B cell (primary cell): ENCODE results near the gene GNA12. TPM values are rescaled to one million over a fixed set of nuclear protein-coding genes. Genes with fewer than 3 reads are reported as not detected.

Experiments
- ATAC-seq: fragments of 200-7000 bp; cut with Tn5 transposase; one replicate; pipeline ENCODE4 v1.10.0; 2021; ENCODE audit warnings: low read depth, mild to moderate bottlenecking, moderate number of reproducible peaks, moderate library complexity
- CTCF ChIA-PET: fragments of 350-600 bp; sonication (Branson Sonifier 250); formaldehyde crosslinking; loops from one replicate; lab custom pipeline; 2021; ENCODE audit warnings: antibody characterized with exemption, inconsistent platforms; lab: Charles Lee
- POLR2A ChIA-PET: fragments of 350-600 bp; sonication (Branson Sonifier 250); formaldehyde crosslinking; loops from one replicate; lab custom pipeline; 2021; ENCODE audit warnings: antibody characterized with exemption; lab: Charles Lee
- DNase-seq: peaks from one replicate; pipeline ENCODE4 v3.0.0; 2013
- H2AFZ ChIP-seq: 2 replicates; pipeline ENCODE4 v1.6.1; 2012; ENCODE audit warnings: mild to moderate bottlenecking, low read depth, low read length; ENCODE audit not compliant: insufficient read depth, poor library complexity, severe bottlenecking
- H3K27ac ChIP-seq, 2 donors: 1 replicate in 1 of 2; 2 replicates in 1 of 2; pipeline ENCODE4 v1.5.1; 2012 to 2013; ENCODE audit warnings: low read length in 2 of 2, mild to moderate bottlenecking in 2 of 2, moderate library complexity in 1 of 2
- H3K27me3 ChIP-seq, 4 experiments: fragments of 200-600 bp in 1 of 4; sonication (generic) in 1 of 4; replicated peaks in 1 of 4; 1 replicate in 2 of 4; 2 replicates in 2 of 4; pipeline versions ENCODE4 v1.6.1 to v1.7.0; 2013 to 2016; ENCODE audit warnings: low read length in 3 of 4, mild to moderate bottlenecking in 2 of 4, mixed read lengths in 1 of 4, moderate library complexity in 1 of 4; ENCODE audit not compliant: insufficient read depth in 4 of 4, control insufficient read depth in 3 of 4; ENCODE audit errors: control extremely low read depth in 1 of 4
- H3K36me3 ChIP-seq, 2 experiments: replicated peaks in 1 of 2; 1 replicate in 1 of 2; 2 replicates in 1 of 2; pipeline versions ENCODE4 v1.6.1 to v1.7.1; 2013; ENCODE audit warnings: low read length in 1 of 2; ENCODE audit not compliant: insufficient read depth in 2 of 2, control insufficient read depth in 1 of 2; ENCODE audit errors: control extremely low read depth in 1 of 2, extremely low read depth in 1 of 2
- H3K4me1 ChIP-seq, 2 donors: fragments of 200-600 bp in 1 of 2; sonication (generic) in 1 of 2; 1 replicate in 1 of 2; 2 replicates in 1 of 2; pipeline versions ENCODE4 v1.5.1 to v1.6.1; 2013 to 2017; ENCODE audit warnings: low read length in 2 of 2; ENCODE audit not compliant: control insufficient read depth in 2 of 2, insufficient read depth in 2 of 2
- H3K4me2 ChIP-seq: replicated peaks from 2 replicates; pipeline ENCODE3; 2012; ENCODE audit warnings: mild to moderate bottlenecking, low read depth, low read length; ENCODE audit not compliant: poor library complexity, severe bottlenecking
- H3K4me3 ChIP-seq, 5 experiments: fragments of 200-600 bp in 1 of 5; sonication (generic) in 1 of 5; 1 replicate in 3 of 5; 2 replicates in 2 of 5; pipeline versions ENCODE4 v1.5.1 to v1.7.0; 2011 to 2016; ENCODE audit warnings: low read length in 4 of 5, mild to moderate bottlenecking in 4 of 5, low read depth in 2 of 5, control low read depth in 1 of 5, moderate library complexity in 1 of 5; ENCODE audit not compliant: insufficient read depth in 1 of 5; ENCODE audit errors: control extremely low read depth in 1 of 5, extremely low read depth in 1 of 5
- H3K79me2 ChIP-seq: fragments of 200-600 bp; sonication (generic); one replicate; pipeline ENCODE4 v1.6.0; 2016; ENCODE audit warnings: low read length; ENCODE audit not compliant: control insufficient read depth, insufficient read depth
- H3K9ac ChIP-seq: fragments of 200-600 bp; sonication (generic); 2 replicates; pipeline ENCODE4 v1.6.1; 2017; ENCODE audit warnings: mild to moderate bottlenecking, low read length, moderate library complexity
- H3K9me3 ChIP-seq, 3 donors: one replicate each; pipeline versions ENCODE4 v1.6.1 to v1.7.1; 2013; ENCODE audit warnings: low read length in 2 of 3; ENCODE audit not compliant: control insufficient read depth in 2 of 3, insufficient read depth in 1 of 3; ENCODE audit errors: control extremely low read depth in 1 of 3
- H4K20me1 ChIP-seq: 2 replicates; pipeline ENCODE4 v1.6.0; 2012; ENCODE audit warnings: mild to moderate bottlenecking, low read length; ENCODE audit not compliant: insufficient read depth, control insufficient read depth, poor library complexity, severe bottlenecking
- H3K27ac Mint-ChIP-seq: one replicate; pipeline ENCODE4 v1.8.0; 2021; ENCODE audit warnings: mixed read lengths
- H3K27me3 Mint-ChIP-seq: one replicate; pipeline ENCODE4 v1.8.0; 2021; ENCODE audit warnings: mixed read lengths
- H3K4me1 Mint-ChIP-seq: one replicate; pipeline ENCODE4 v1.8.0; 2021; ENCODE audit warnings: mixed read lengths
- H3K4me3 Mint-ChIP-seq: one replicate; pipeline ENCODE4 v1.8.0; 2021; ENCODE audit warnings: mixed read lengths
- H3K9me3 Mint-ChIP-seq: one replicate; pipeline ENCODE4 v1.8.0; 2022; ENCODE audit warnings: mixed read lengths; ENCODE audit not compliant: insufficient read depth
- EZH2 ChIP-seq: IDR thresholded peaks from 2 replicates; pipeline ENCODE4 v1.6.1; 2012; ENCODE audit warnings: borderline replicate concordance, low read depth, mild to moderate bottlenecking, moderate library complexity, low read length; ENCODE audit not compliant: insufficient read depth, poor library complexity, severe bottlenecking
- WGBS: methylation state at CpG from one replicate; pipeline ENCODE4 v1.1.5; 2013; ENCODE audit warnings: missing lambda C conversion rate; ENCODE audit not compliant: insufficient coverage; 5-methylcytosine and 5-hydroxymethylcytosine counted together
- intact Hi-C: fragments of 100-400 bp; cut with micrococcal nuclease; formaldehyde crosslinking; loops from one replicate; pipeline ENCODE4 v1.10.0; 2022
- polyA plus RNA-seq: library from polyadenylated mRNA; depleted of rRNA; stranded (reverse); fragments of >200 nt; gene quantifications from 2 replicates; pipeline ENCODE4 v1.2.3, GENCODE V29; 2012
- total RNA-seq, 2 donors: library from RNA; stranded (reverse); fragments of 120-200 nt in 1 of 2; gene quantifications; 1 replicate in 1 of 2; 2 replicates in 1 of 2; pipeline versions ENCODE4 v1.2.3 to v1.2.4, GENCODE V29; 2013 to 2022
- TF ChIP-seq, protein P1 (sequence below): fragments of 200-600 bp; IDR thresholded peaks from one replicate; pipeline ENCODE4 v1.8.0; 2022; ENCODE audit warnings: antibody characterized with exemption, mild to moderate bottlenecking

GNA12 gene
- total and polyA plus RNA-seq, 2 donors (not counting 1 experiment from before 2014, with no cell fraction given), result 34.6 to 110 TPM

DNA sequence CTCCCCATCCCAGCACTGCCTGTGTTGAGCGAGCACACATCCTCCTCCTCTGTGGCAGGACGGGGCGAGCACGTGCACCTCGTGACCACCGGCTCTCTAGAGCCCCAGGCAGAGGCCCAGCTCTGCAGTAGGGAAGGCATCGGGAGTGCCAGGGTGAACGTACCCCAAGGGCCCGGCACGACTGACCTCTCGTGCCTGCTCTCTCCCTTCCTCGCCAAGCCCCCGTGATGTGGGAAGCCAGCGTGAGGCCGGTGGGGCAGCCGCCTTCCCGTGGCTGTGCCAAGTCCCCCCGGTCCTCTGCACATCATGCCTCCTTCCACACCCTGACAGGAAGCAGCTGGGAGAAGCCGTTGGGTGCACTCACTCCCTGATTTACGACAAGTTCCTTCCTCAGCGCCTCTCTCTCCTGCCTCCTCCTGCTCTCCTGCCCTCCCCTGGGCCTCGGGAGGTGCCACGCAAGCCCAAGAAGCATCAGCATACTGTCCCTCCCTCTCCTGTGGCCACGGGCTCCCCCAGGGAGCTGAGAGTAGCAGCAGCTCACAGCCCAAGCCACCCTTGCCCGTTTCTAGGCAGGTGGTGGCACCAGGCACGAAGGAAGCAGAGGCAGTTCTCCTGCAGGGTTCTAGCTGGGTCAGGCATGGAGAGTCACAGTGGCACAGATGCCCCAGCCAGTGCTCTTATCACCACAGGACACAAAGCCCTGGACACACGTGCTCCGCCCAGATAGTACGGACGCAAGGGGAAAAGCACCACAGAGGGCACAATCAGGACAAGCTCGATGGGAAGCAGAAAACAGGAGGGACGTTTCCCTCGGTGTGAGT lies 109.1 kb downstream of the GNA12 start:
- peak overlapping the region in 2 of 5 experiments; percentile 12 to 17 for H3K4me3 ChIP-seq
- peaks cover 23% of the 10 kb centered on the region for H3K79me2 ChIP-seq
- ChIA-PET POLR2A (interaction anchor here (1.1 to 1.2 kb wide), 2 partner anchors 17 to 25 kb away, joined by 3 to 5 read pairs; no protein-coding TSS in a partner anchor), CTCF (interaction anchor here (1.0 to 1.9 kb wide), 6 partner anchors 14 to 283 kb away, joined by 3 to 8 read pairs (median 3); no protein-coding TSS in a partner anchor)
- WGBS, result 9% methylated on average over 33 of the region's 33 CpGs
- H3K4me1 ChIP-seq, result peaks cover 41 to 57% of the 10 kb centered on the region in 2 donors
- Mint-ChIP-seq H3K9me3 (no peaks in the 10 kb centered on the region), H3K4me3 (peak overlapping the region; percentile 81), H3K4me1 (peaks cover 56% of the 10 kb centered on the region), H3K27ac (peak overlapping the region; percentile 76), H3K27me3 (no peaks in the 10 kb centered on the region)
- H3K9me3 ChIP-seq, result no peaks in the 10 kb centered on the region
- peaks cover 51% of the 10 kb centered on the region for H4K20me1 ChIP-seq
- peak; percentile 54 for DNase-seq
- peak overlapping the region; percentile 16 for H3K9ac ChIP-seq
- peak overlapping the region; percentile 70 for H3K4me2 ChIP-seq
- H3K36me3 ChIP-seq, result peaks cover 0 to 36% of the 10 kb centered on the region in 2 experiments
- intact Hi-C loops, result loop anchor here (2.0 kb wide), 1 partner anchor 16 kb away; no protein-coding TSS in a partner anchor
- TF ChIP-seq, protein P1, sequence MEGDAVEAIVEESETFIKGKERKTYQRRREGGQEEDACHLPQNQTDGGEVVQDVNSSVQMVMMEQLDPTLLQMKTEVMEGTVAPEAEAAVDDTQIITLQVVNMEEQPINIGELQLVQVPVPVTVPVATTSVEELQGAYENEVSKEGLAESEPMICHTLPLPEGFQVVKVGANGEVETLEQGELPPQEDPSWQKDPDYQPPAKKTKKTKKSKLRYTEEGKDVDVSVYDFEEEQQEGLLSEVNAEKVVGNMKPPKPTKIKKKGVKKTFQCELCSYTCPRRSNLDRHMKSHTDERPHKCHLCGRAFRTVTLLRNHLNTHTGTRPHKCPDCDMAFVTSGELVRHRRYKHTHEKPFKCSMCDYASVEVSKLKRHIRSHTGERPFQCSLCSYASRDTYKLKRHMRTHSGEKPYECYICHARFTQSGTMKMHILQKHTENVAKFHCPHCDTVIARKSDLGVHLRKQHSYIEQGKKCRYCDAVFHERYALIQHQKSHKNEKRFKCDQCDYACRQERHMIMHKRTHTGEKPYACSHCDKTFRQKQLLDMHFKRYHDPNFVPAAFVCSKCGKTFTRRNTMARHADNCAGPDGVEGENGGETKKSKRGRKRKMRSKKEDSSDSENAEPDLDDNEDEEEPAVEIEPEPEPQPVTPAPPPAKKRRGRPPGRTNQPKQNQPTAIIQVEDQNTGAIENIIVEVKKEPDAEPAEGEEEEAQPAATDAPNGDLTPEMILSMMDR, result no peak
- TF ChIP-seq EZH2, result no peak
- H3K27me3 ChIP-seq, result no peaks in the 10 kb centered on the region
- H3K27ac ChIP-seq, result no peak overlapping the region
- ATAC-seq, result peak; percentile 38
- H2AFZ ChIP-seq, result no peak overlapping the region
